GM21825 (cell line): ENCODE data around the gene GRIN3B.

Source experiments
- ATAC-seq: cut with Tn5 transposase; IDR thresholded peaks from one replicate; pipeline ENCODE4 v1.9.1; 2021; ENCODE audit warnings: mild to moderate bottlenecking, moderate library complexity; ENCODE audit not compliant: unreplicated experiment

GRIN3B gene

GRCh38 chr19:964761-965694 is 35.2 kb upstream of the GRIN3B start:
- ATAC-seq: no peak

- ATAC-seq: no peak
Observed at GRCh38 chr19:966485-967088, 33.6 kb upstream of the GRIN3B start.

- ATAC-seq: no peak
Observed at GRCh38 chr19:970695-971094, 29.5 kb upstream of the GRIN3B start.

GRCh38 chr19:971795-972194 is 28.4 kb upstream of the GRIN3B start:
- ATAC-seq: no peak

DNA sequence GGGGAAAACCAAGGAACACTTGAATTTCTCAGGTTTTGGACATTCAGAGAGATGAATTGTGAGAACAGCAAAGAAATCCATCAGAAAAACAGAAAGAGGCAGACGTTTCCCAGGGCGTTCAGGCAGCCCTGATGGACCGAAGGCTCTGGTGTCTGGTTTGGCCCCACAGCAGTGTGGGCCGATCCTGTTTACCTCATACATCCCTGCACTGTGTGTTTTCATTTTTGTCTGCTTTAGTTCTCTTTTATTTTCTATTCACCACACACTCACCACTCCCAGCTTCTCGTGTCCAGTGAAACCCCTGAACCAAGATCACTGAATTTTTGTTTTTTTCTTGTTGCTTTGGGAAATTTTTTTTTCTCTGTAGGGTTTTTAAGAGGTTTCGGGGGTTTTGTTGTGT is 27.9 kb upstream of the GRIN3B start:
- ATAC-seq: no peak

GRCh38 chr19:973726-974563 is 26.3 kb upstream of the GRIN3B start:
- no peak for ATAC-seq

DNA sequence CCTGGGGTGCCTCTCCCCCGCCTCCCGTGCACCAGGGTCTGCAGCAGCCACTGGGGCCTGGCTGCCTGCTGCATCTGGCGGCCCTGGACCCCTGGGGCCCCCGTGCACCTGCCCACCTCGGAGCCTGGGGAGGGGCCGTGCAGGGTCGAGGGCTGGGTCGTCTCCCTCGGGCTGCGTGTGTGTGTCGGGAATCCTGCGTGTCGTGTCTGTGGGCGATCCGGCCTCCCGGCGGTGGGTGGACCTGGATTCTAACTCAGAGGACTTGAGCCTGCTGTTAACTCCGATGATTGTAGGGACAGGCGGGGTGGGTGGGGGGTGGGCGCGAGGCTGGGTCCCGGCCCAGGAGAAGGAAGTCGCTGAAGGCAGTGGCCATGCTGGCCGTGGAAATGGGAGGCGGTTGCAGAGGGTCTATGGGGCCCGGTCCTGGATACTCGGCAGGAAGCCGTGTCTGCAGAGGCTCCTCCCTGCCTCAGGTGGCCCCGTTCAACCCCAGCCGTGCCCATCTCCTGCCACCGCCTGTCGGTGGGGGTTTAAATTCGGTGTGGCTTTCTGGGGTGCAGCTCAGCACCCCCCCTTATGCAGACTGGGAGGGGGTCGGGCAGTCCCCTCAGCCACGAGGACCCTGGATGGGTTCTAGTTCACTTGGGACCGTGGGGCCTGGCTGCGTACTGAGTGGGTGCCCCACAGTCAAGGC is 25.5 kb upstream of the GRIN3B start:
- no peak for ATAC-seq

- no peak for ATAC-seq
Observed at GRCh38 chr19:976476-976875, 23.7 kb upstream of the GRIN3B start.

DNA sequence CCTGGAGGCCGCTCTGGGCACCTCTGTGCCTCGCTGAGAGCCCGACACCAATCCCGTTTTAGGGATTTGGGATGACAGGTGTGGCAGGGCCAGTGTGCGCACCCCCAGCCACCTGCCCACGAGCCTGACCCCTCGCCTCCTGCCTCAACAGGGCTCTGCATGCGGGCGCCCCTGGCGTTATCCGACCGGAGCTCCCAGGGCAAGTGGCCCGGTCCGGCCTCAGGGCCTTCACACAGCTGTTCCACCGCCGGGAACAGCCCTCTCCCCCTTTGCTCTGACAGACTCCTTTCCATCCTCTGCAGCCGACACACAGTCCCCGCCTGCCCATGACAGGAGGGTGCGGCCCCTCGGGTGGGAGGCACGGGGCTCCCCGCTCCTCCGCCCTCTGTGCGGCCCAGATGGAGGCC is 23.2 kb upstream of the GRIN3B start:
- no peak for ATAC-seq

DNA sequence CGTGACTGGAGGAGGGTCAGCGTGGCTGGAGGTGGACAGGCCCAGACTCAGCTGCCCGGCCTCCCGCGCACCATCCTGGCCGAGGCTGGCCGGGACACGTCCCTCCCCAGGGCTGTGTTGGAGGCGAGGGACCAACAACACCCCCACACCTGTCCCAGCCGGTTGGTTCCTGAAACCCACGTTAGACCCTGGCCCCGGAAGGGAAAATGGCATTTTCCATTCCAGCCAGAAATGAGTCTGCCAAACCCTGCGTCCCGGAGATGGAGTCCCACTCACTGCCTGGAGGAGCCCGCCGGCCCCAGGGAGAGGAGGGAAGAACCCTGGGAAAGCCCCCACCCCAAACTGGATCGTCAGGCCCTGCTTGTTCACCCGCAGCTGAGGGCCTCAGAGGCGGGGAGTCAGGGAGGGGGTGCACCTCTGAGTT is 20.9 kb upstream of the GRIN3B start:
- no peak for ATAC-seq

DNA sequence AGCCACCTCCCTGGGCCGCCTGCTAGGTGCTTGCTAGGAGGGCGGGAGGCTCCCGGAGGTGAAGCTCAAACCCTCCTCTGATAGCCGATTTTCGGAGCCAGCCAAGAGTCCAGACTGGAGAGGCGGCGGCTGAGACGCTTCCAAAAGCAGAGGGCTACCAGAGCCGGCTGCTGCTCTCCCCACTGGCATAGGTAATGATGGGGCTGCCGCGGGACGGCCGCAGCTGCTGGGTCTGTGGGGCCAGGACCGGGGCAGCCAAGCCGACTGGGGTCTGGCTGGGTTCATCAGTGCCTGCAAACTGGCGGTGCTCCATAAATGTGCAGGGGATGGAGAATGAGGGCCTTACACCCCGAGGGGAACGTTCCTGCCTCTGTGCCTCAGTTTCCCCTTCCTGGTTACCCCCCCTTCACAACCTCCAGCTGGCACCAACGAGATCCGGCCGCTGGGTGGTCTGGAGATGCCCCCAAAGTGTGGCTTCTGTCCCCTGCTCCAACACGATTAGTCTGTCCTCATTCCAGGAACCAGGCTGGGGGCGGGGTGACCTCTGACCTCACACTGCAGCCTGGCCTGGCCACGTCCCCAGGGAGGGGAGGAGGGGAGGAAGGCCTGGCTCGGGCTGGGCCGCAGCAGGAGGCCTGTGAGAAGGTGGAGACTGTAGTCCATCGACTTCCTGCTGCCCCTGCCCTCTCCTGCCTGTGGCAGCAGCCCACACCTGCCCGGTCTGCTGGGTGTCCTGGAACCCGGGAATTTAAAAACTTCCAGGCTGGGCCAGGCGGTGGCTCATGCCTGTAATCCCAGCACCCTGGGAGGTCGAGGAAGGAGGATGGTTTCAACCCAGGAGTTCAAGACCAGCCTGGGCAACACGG is 19.9 kb upstream of the GRIN3B start:
- ATAC-seq: no peak

DNA sequence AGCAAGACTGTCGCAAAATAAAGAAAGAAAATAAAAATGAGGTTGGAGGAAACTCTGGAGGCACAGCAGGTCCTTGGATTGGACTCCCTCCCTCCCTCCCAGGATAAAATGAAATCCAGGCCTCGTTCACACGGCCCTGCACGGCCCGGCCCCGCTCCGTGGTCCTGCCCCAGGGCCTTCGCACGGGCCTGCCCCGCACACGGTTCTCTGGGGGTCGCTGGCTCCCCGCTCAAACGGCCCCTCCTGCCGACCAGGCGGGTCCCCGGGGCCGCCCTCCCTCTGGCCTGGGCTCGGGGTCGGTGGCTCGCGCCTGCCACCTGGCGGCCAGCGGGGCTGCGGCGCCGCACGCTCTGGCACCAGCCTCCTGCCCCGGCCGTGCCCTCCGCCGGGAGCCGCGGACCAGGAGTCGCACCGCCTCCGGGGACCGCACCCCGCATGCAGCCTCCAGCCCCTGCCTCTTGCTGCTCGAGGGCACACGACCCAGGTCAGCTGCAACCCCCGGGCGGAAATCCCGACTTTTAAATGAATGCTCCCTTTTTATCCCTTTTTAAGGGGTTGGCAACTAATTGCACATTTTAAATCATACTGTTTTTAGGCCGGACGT is 17.6 kb upstream of the GRIN3B start:
- ATAC-seq: peak; percentile 49

DNA sequence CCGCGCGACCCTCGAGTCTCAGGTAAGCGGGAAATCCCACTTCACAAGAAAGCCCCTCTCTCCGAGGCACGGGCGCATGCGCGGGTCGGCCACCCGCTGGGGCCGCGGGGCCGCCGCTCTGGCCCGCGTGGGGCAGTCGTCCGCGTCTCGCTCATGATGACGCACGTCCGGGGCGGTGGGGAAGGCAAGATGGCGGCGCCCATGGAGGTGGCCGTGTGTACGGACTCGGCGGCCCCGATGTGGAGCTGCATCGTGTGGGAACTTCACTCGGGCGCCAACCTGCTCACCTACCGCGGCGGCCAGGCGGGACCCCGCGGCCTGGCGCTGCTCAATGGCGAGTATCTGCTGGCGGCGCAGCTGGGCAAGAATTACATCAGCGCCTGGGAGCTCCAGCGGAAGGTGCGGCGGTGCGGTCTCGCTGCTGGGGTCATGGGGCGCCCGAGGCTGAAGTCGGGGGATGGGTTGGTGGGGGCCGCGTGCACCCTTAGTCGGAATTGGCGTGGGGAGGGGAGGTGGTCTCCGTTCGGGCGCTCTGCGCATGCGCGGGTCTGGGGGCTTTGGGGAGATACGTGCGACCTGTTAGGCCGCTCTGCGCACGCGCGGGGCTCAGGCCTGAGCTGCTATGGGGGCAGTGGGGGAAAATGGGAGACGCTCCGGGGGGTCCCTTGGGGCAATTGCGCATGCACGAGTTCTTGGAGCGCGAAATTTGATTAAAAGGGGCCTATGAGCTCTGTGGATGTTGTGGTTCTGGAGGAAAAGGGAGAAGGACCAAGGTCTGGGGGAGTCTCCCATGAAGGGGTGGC is 15.9 kb upstream of the GRIN3B start, which contains the start of gene WDR18:
WDR18 (plus strand) TSS at position 181 of the 803 bp plus-strand sequence; CDS start at position 190, 9 bp downstream.
- peak; percentile 70 for ATAC-seq

DNA sequence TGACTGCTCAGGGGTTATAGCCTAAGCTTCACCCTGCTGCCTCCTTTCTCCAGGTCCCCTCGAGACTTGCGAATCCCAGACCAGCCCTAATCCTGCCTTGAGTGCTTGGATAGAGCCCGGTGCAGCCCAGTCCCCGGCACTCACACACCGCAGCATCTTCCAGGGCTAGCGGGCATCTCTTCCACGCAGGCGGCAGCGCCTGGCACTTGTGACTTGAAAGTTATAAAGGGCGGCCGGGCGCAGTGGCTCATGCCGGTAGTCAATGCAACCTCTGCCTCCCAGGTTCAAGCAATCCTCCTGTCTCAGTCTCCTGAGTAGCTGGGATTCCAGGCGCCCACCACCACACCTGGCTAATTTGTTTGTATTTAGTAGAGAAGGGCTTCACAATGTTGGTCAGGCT is 14.1 kb upstream of the GRIN3B start:
- ATAC-seq: no peak

GRCh38 chr19:988081-988480 is 12.1 kb upstream of the GRIN3B start:
- no peak for ATAC-seq

DNA sequence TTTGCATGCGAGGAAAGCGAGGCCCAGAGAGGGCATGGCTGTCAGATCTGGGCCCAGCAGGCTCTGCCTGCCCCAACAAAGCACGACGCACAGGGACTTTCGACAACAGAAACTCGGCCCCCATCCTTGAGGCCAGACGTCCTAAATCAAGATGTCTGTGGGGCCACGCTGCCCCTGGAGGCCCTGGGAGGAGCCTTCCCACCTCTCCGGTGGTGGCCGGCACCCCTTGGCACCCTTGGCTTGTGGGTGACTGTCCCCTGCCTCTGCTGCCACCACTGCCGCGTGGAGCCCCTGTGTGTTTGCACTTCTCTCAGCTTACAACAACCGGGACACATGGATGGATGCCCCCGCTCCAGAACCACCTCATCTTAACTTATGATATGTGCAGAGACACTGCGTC is 11.7 kb upstream of the GRIN3B start:
- ATAC-seq: no peak

DNA sequence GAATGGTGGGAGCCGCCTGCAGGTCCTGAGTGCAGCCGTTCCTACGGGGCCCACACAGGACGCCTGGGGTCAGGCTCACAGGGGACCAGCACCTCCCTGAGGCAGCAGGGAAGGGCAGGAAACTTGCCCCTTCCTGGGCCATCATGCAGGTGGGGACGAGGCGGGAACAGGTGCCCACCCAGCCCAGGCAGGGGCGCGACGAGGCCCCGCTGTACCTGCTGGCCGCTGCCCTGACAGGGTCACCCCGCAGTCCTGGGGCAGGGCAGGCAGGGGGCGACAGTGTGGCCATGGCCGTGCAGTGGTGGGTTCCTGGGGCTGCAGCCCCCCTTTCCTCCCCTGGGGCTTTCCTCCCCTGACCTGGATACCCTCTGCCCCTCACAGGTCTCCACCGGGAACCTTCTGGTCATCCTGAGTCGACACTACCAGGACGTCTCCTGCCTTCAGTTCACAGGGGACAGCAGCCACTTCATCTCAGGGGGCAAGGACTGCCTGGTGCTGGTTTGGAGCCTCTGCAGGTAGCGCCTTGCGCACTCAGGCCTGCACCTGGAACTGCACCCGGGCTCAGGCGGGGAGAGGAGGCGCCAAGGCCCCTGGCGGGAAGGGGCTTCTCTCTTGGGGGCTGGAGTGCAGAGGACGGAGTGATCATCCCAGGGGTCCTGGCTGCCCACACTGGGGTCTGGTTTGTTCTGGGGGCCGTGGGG is 10.7 kb upstream of the GRIN3B start:
- ATAC-seq: no peak

DNA sequence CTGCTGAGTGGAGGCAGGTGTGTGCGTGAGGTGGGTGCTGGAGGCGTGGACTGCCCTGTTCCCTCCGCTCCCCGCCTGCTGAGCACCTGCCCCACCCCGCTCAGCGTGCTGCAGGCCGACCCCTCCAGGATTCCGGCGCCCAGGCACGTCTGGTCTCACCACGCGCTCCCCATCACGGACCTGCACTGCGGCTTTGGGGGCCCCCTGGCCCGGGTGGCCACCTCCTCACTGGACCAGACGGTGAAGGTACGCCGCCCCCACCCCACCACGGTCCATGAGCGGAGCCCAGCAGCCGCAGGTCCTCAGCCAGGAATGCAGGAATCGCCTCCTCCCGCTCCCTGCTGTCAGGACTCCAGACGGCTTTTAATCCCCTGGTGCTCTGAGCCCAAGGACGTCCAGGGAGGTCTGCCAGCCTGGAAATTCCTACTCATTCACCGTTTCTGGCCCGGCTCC is 10.1 kb upstream of the GRIN3B start:
- ATAC-seq: no peak
